CD4-positive, alpha-beta T cell treated with Interleukin-10 for 1 hour (primary cell): Measurements from ENCODE around the gene MOGAT3.
A peak's percentile ranks its signal among the peaks of the same experiment; 100 is the strongest.

Source experiments
- DNase-seq: peaks from one replicate; pipeline ENCODE4 v3.0.0-alpha.2; 2020

The MOGAT3 gene

GRCh38 chr7:101200862-101201599, at the start of gene MOGAT3:
TSS of gene MOGAT3 (minus strand) at chr7:101201036. CDS start at chr7:101200854, 182 bp downstream.
- no peak for DNase-seq

- DNase-seq, result no peak
These were observed 49.5 kb upstream of the MOGAT3 start for GRCh38 chr7:101250324-101250723.

GRCh38 chr7:101248276-101248675, 47.4 kb upstream of the MOGAT3 start:
- no peak for DNase-seq

- DNase-seq, result no peak
These were observed 44.4 kb upstream of the MOGAT3 start for GRCh38 chr7:101245147-101245668.

- DNase-seq, result peak; percentile 92
These were observed 43.7 kb upstream of the MOGAT3 start, which contains the start of gene FIS1 for GRCh38 chr7:101244375-101245146. TSS of gene FIS1 (minus strand) at chr7:101245081. CDS start at chr7:101245004, 77 bp downstream.

GRCh38 chr7:101243646-101244374, 43.0 kb upstream of the MOGAT3 start:
- DNase-seq, result no peak

GRCh38 chr7:101241443-101242349, 40.9 kb upstream of the MOGAT3 start:
- DNase-seq, result no peak

- no peak for DNase-seq
These were observed 40.2 kb upstream of the MOGAT3 start for GRCh38 chr7:101241015-101241363.

GRCh38 chr7:101240226-101241014, 39.6 kb upstream of the MOGAT3 start:
- DNase-seq, result no peak

GRCh38 chr7:101239951-101240220, 39.0 kb upstream of the MOGAT3 start:
- no peak for DNase-seq

- DNase-seq, result no peak
These were observed 38.5 kb upstream of the MOGAT3 start for GRCh38 chr7:101239191-101239950.

GRCh38 chr7:101238226-101239182, 37.7 kb upstream of the MOGAT3 start:
- DNase-seq, result no peak

GRCh38 chr7:101237206-101238067, 36.6 kb upstream of the MOGAT3 start, which contains the start of gene CLDN15:
TSS of gene CLDN15 (minus strand) at chr7:101237802. CDS start at chr7:101237581, 221 bp downstream.
- no peak for DNase-seq

GRCh38 chr7:101236292-101236835, 35.5 kb upstream of the MOGAT3 start:
- DNase-seq, result no peak

- no peak for DNase-seq
These were observed 34.7 kb upstream of the MOGAT3 start for GRCh38 chr7:101235522-101235921.

- no peak for DNase-seq
These were observed 34.2 kb upstream of the MOGAT3 start for GRCh38 chr7:101235050-101235449.

GRCh38 chr7:101234636-101235035, 33.8 kb upstream of the MOGAT3 start:
- no peak for DNase-seq

- no peak for DNase-seq
These were observed 33.2 kb upstream of the MOGAT3 start for GRCh38 chr7:101233907-101234547.
